Testis (tissue), 3 donors: Measurements from ENCODE around the gene SMAD3. TPM values are rescaled to one million over a fixed set of nuclear protein-coding genes. Genes with fewer than 3 reads are reported as not detected.

Experiments
- DNase-seq: peaks from one replicate; pipeline ENCODE4 v3.0.0-alpha.2; 2019
- H3K27ac ChIP-seq, 2 donors: fragments of 200-600 bp; sonication (generic); one replicate each; pipeline ENCODE4 v1.5.1; 2019
- H3K27me3 ChIP-seq: fragments of 200-600 bp; sonication (generic); one replicate; pipeline ENCODE4 v1.5.1; 2019
- H3K36me3 ChIP-seq: fragments of 200-600 bp; sonication (generic); one replicate; pipeline ENCODE4 v1.5.1; 2017; ENCODE audit warnings: low read depth; ENCODE audit errors: missing control alignments
- H3K4me1 ChIP-seq: fragments of 200-600 bp; sonication (generic); one replicate; pipeline ENCODE4 v1.5.1; 2019
- H3K4me3 ChIP-seq, 2 donors: fragments of 200-600 bp; sonication (generic); one replicate each; pipeline ENCODE4 v1.5.1; 2017 to 2019
- H3K9me3 ChIP-seq: fragments of 200-600 bp; sonication (generic); one replicate; pipeline ENCODE4 v1.5.1; 2017
- CTCF ChIP-seq, 3 experiments: fragments of 450-650 bp in 2 of 3; fragments of 200-600 bp in 1 of 3; sonication (generic) in 1 of 3; IDR thresholded peaks; one replicate each; pipeline ENCODE4 v1.5.1; 2016 to 2019; ENCODE audit warnings: antibody characterized with exemption in 3 of 3, mild to moderate bottlenecking in 2 of 3, moderate library complexity in 1 of 3
- POLR2A ChIP-seq: fragments of 450-650 bp; IDR thresholded peaks from one replicate; pipeline ENCODE4 v1.6.1; 2017; ENCODE audit warnings: antibody characterized with exemption, mild to moderate bottlenecking, moderate library complexity
- WGBS, 2 donors: methylation state at CpG; one replicate each; pipeline ENCODE4 v1.1.5; 2018; 5-methylcytosine and 5-hydroxymethylcytosine counted together
- intact Hi-C: fragments of 100-400 bp; cut with DNase I; formaldehyde crosslinking; loops from one replicate; pipeline ENCODE4 v1.15.1; 2023; ENCODE audit warnings: low total_unique reads
- polyA plus RNA-seq: library from polyadenylated mRNA; stranded (reverse); fragments of 350-450 nt; fragmentation: Illumina TruSeq; extraction: RNeasy Lipid Tissue Mini Kit (QIAGEN cat#74804); gene quantifications from one replicate; pipeline ENCODE4 v1.2.3, GENCODE V29; 2014; ENCODE audit warnings: low read depth, low replicate concordance; ENCODE audit not compliant: insufficient read depth
- total RNA-seq, 2 donors: library from RNA; depleted of rRNA; stranded (reverse); fragments of >200 nt; gene quantifications; one replicate each; pipeline ENCODE4 v1.2.3, GENCODE V29; 2016

The SMAD3 gene
- total and polyA plus RNA-seq, 3 donors from 2014 or later, result 11.4 to 31.6 (median 18.7) TPM

GRCh38 chr15:67091980-67092677, 26.7 kb downstream of the SMAD3 start:
- no peak for DNase-seq
- no peaks in the 10 kb centered on the region for H3K36me3 ChIP-seq
- no peaks in the 10 kb centered on the region for H3K27me3 ChIP-seq
- no peaks in the 10 kb centered on the region for H3K9me3 ChIP-seq
- TF ChIP-seq CTCF (IDR thresholded peaks at IDR 0.05) (no peak), POLR2A (no peak)
- no peak overlapping the region for H3K4me3 ChIP-seq
- peaks cover 21% of the 10 kb centered on the region for H3K4me1 ChIP-seq
- intact Hi-C loops, result no loop called here
- H3K27ac ChIP-seq, result no peak overlapping the region
- whole genome bisulfite sequencing, 2 donors, result 75% methylated on average over 7 of the region's 7 CpGs

- Histone ChIP-seq H3K4me1 (peaks cover 17% of the 10 kb centered on the region), H3K36me3 (no peaks in the 10 kb centered on the region), H3K4me3 (no peak overlapping the region), H3K27ac (no peak overlapping the region), H3K9me3 (no peaks in the 10 kb centered on the region), H3K27me3 (no peaks in the 10 kb centered on the region)
- no peak for DNase-seq
- WGBS, 2 donors, result 94 to 96% methylated on average over 6 to 9 of the region's 9 CpGs
- intact Hi-C loops, result no loop called here
- TF ChIP-seq CTCF (IDR thresholded peaks at IDR 0.05) (no peak), POLR2A (no peak)
Measured at GRCh38 chr15:67092752-67093503, 27.5 kb downstream of the SMAD3 start.

- Histone ChIP-seq H3K27ac (no peak overlapping the region), H3K4me3 (no peak overlapping the region), H3K9me3 (no peaks in the 10 kb centered on the region), H3K27me3 (no peaks in the 10 kb centered on the region), H3K4me1 (peaks cover 22% of the 10 kb centered on the region), H3K36me3 (no peaks in the 10 kb centered on the region)
- TF ChIP-seq CTCF (IDR thresholded peaks at IDR 0.05) (no peak), POLR2A (no peak)
- 79 to 88% methylated on average over 6 to 7 of the region's 7 CpGs for WGBS, 2 donors
- intact Hi-C loops, result no loop called here
- peak; percentile 31 for DNase-seq
Measured at GRCh38 chr15:67093504-67093862, 28.1 kb downstream of the SMAD3 start.

- no peak for DNase-seq
- no peaks in the 10 kb centered on the region for H3K9me3 ChIP-seq
- H3K36me3 ChIP-seq, result no peaks in the 10 kb centered on the region
- H3K27me3 ChIP-seq, result no peaks in the 10 kb centered on the region
- H3K27ac ChIP-seq, result no peak overlapping the region
- H3K4me3 ChIP-seq, result no peak overlapping the region
- intact Hi-C loops, result no loop called here
- peaks cover 28% of the 10 kb centered on the region for H3K4me1 ChIP-seq
- WGBS, 2 donors, result 83 to 91% methylated on average over 13 to 15 of the region's 15 CpGs
- TF ChIP-seq POLR2A, result no peak
- TF ChIP-seq CTCF (IDR thresholded peaks at IDR 0.05), result no peak
Measured at GRCh38 chr15:67094001-67094826, 28.8 kb downstream of the SMAD3 start.
